Measurements from ENCODE around the gene GPR15. TPM values are rescaled to one million over a fixed set of nuclear protein-coding genes. Genes with fewer than 3 reads are reported as not detected.

The GPR15 gene
- polyA plus RNA-seq, 2 donors, result 0.31 to 0.86 TPM

DNA sequence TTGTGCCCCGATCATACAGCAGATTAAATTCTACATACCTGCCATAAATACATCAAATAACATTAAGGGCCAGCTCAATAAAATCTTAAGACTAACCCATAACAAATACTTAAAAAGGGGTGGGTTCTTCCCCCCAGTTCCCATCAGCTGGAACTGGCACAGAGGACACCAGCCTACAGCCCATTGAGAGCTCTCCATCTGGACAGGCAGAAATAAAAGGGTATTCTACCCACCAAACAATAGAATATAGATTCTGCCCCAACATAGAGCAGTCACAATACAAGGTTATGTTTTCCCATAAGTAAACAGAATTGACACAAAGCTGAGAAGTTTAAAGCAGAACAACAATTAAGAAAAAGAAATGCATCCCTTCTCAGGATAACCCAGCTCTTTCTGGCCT, 49.7 kb downstream of the GPR15 start:
- no peaks in the 10 kb centered on the region for H3K27me3 ChIP-seq (ENCODE audit: control insufficient read depth in 1 of 2, insufficient read depth in 2 of 2, low read length in 2 of 2)
- no peak overlapping the region for H3K27ac ChIP-seq (ENCODE audit: low read depth in 2 of 2, low read length in 1 of 2)
- H3K36me3 ChIP-seq (ENCODE audit: control insufficient read depth in 2 of 2, insufficient read depth in 2 of 2, low read length in 1 of 2), result peaks cover 2 to 9% of the 10 kb centered on the region in 2 donors
- H3K9me3 ChIP-seq (ENCODE audit: control insufficient read depth in 2 of 2, insufficient read depth in 1 of 2, low read depth in 1 of 2, low read length in 1 of 2), result no peaks in the 10 kb centered on the region
- 98 to 100% methylated on average over 1 of the region's 1 CpG for WGBS, 2 donors
- H3K4me1 ChIP-seq (ENCODE audit: control insufficient read depth in 2 of 2, insufficient read depth in 2 of 2, low read length in 1 of 2), result no peaks in the 10 kb centered on the region
- no peak overlapping the region for H3K4me3 ChIP-seq (ENCODE audit: low read depth in 1 of 2, low read length in 2 of 2)

DNA sequence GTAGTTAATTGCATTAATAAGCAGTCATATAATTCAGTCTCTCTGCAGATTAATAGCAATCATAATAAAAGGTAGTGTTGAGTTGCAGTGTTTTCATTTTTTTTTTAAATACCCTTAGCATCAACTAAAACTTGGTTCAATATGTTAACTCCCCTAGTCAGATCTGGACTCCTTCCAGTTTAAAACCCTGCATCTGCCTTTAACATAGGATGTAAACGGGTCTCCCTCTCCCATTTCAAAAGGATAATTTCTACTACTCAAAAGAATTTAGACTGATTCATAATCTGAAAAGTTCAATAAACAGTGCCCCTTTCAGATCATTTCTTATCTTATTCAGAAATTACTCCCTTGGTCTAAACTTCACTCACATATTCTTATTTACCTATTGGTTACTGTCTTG, 50.3 kb downstream of the GPR15 start:
- 80 to 92% methylated on average over 1 of the region's 1 CpG for WGBS, 2 donors
- Histone ChIP-seq H3K36me3 (ENCODE audit: control insufficient read depth in 2 of 2, insufficient read depth in 2 of 2, low read length in 1 of 2) (peaks cover 2 to 9% of the 10 kb centered on the region in 2 donors), H3K27me3 (ENCODE audit: control insufficient read depth in 1 of 2, insufficient read depth in 2 of 2, low read length in 2 of 2) (no peaks in the 10 kb centered on the region), H3K4me3 (ENCODE audit: low read depth in 1 of 2, low read length in 2 of 2) (no peak overlapping the region), H3K4me1 (ENCODE audit: control insufficient read depth in 2 of 2, insufficient read depth in 2 of 2, low read length in 1 of 2) (no peaks in the 10 kb centered on the region), H3K9me3 (ENCODE audit: control insufficient read depth in 2 of 2, insufficient read depth in 1 of 2, low read depth in 1 of 2, low read length in 1 of 2) (no peaks in the 10 kb centered on the region), H3K27ac (ENCODE audit: low read depth in 2 of 2, low read length in 1 of 2) (no peak overlapping the region)

DNA sequence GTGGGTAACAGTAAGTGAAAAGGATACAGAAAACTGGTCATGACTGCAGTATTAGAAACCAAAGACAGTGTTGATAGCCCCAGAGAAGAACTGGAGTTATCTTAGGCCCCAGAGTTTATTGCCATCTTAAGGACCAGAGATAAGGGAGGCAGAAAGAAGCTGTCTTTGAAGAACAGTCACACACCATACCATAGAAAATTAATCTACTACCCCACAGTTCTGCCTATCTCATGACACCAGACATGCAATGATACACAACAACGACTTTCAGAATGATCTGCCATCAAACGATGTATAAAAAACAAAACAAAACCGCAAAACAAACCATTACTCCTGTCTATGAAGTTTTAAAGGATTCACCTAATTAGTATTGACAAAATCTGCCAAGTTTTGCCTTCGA, 52.0 kb downstream of the GPR15 start:
- peaks cover 4 to 9% of the 10 kb centered on the region in 2 donors for H3K36me3 ChIP-seq (ENCODE audit: control insufficient read depth in 2 of 2, insufficient read depth in 2 of 2, low read length in 1 of 2)
- H3K4me1 ChIP-seq (ENCODE audit: control insufficient read depth in 2 of 2, insufficient read depth in 2 of 2, low read length in 1 of 2), result no peaks in the 10 kb centered on the region
- no peaks in the 10 kb centered on the region for H3K27me3 ChIP-seq (ENCODE audit: control insufficient read depth in 1 of 2, insufficient read depth in 2 of 2, low read length in 2 of 2)
- H3K27ac ChIP-seq (ENCODE audit: low read depth in 2 of 2, low read length in 1 of 2), result no peak overlapping the region
- no peak overlapping the region for H3K4me3 ChIP-seq (ENCODE audit: low read depth in 1 of 2, low read length in 2 of 2)
- WGBS, 2 donors, result 80 to 89% methylated on average over 4 of the region's 4 CpGs
- H3K9me3 ChIP-seq (ENCODE audit: control insufficient read depth in 2 of 2, insufficient read depth in 1 of 2, low read depth in 1 of 2, low read length in 1 of 2), result no peaks in the 10 kb centered on the region

Other genes starting within 250 kb of the GPR15 start
- not detected for gene OR5H2, start 249.5 kb upstream of the GPR15 start, polyA plus RNA-seq
- not detected for gene OR5K4, start 178.1 kb upstream of the GPR15 start, polyA plus RNA-seq
- not detected for gene OR5K3, start 141.3 kb upstream of the GPR15 start, polyA plus RNA-seq
- not detected for gene OR5K1, start 68.8 kb upstream of the GPR15 start, polyA plus RNA-seq
- not detected for gene OR5K2, start 34.3 kb upstream of the GPR15 start, polyA plus RNA-seq
- 10 to 100 TPM; 62.8 to 82.5 TPM for gene CLDND1, start 9.1 kb upstream of the GPR15 start, polyA plus RNA-seq
- gene CPOX, start 61.6 kb downstream of the GPR15 start, polyA plus RNA-seq, result 10 to 100 TPM in 1 of 2 donors, 1 to 10 TPM in 1; 9.6 to 17.4 TPM
- 1 to 10 TPM; 1.8 to 4.6 TPM for gene ST3GAL6, start 231.4 kb downstream of the GPR15 start, polyA plus RNA-seq